GM18867 (cell line): ENCODE data around the gene POLD4.
"Not testable (repeated sequence)": the region's sequence is repeated elsewhere in the genome, so short reads cannot be mapped to it uniquely, and the experiment has no call there.

ENCODE experiments used
- ATAC-seq: cut with Tn5 transposase; IDR thresholded peaks from one replicate; pipeline ENCODE4 v1.9.1; 2021; ENCODE audit warnings: mild to moderate bottlenecking, moderate library complexity; ENCODE audit not compliant: unreplicated experiment

Gene POLD4

DNA sequence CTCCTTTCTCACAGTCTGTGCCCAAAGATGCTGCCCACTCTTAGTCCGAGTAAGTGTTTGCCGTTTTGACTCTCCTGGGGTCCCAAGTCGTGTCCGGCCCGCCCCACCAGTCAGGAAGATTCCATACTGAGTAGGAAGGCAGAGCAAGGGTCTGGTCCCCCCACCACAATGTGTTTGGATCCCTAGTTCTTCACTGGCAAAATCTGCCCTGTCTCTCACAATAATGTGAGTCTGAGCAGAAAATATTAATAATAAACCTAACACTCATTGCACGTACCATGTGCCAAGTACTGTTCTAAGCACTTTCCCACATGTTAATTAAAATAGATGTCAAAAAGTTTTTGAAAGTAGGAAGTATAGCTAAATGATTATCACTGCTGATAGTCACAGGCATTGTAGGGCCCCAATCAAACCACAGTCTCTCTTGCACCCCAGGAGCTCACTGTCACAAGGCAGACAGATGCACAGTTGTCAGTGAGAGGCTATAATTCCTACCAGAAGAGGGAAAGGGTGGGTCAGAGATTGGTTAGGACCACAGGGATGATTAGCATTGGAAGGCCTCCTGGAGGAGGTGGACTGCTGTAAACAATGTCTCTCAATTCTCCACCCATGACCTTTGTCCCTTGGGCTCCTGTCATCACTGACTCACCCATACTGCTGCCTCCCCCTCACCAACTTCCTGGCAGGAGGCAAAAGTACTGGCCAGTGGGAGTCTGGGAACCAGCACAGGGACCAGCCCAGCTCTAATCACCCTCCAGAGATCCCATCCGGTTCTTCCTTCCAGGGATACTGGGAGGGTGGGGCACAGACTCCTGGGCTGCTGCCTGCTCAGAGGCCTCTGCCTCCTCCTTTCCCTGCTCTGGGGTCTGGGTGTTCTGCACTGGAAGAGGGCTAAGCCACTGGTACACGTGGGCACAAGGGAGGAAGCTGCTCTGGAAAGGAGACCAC, 1.0 kb upstream of the POLD4 start:
- ATAC-seq, result peak; percentile 1

DNA sequence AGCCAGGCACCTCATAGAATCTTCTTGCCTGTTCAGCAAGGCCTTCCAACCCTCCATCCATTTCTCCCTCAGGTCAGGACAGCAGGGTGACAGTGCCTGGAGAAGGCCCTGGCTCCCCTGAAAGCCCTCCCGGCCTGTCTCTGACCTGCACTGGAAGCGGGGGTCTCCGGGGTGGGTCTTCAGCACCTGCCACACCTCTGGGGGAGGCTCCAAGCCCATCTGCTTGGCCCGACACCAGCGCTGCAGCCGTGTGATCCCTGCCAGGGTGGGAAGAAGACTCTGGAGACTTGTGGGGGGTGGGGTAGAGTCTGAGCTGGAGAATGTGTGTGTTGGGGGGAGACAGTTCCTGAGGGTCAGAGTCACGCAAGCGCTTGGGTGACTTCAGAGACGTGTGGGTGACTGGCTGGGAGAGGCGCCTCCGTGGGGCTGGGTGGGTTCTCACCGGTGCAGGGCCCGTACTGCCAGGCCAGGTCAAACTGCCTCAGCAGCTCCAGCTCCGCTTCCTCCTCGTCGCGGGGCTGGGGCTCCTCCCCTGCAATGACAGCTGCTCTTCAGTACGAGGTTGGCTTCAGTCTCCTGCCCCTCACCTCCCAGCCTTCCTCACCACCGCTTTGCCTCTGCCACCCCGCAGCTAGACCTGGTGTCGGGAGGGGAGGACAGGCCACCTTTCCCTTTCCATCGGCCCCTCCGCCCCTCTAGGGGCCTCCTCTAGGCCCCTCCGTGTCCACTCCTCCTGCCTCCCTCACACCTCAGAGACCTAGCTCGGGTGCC, 615 bp downstream of the POLD4 start:
- peak; percentile 14 for ATAC-seq

DNA sequence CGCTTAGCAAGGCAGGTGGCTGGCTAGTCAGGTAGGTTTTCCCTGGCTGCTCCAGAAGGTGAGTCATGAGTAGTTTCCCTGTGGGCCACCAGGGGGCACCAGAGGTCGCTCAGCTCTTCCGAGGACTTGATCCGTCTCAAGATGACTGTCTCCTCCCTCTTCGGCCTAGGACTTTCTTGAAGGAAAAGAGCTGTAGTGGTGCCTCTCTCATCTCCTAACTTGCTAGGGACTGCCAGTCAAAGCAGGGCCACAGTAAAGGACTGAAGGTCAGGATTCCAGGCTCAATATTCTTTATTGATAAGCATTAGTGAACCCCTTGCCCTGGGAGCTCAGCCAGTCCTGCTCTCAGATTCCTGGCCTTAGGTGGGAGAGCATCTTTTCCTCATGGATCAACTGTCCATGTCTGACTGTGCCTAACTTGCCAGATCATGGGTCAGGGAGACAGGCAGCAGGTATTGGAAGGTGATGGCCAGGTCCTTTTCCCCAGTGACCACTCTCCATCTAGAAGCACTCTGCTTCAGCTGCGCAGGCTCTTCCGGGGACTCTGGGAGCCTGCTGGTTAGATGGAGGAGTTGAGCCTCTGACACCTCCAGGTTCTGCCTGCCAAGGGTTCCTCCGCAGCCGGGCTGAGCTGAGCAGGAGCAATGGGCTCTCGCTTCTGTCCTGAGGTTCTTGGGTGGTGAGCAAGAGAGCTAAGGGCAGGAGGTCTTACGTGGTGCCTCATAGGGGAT, 1.9 kb downstream of the POLD4 start:
- ATAC-seq, result no peak

DNA sequence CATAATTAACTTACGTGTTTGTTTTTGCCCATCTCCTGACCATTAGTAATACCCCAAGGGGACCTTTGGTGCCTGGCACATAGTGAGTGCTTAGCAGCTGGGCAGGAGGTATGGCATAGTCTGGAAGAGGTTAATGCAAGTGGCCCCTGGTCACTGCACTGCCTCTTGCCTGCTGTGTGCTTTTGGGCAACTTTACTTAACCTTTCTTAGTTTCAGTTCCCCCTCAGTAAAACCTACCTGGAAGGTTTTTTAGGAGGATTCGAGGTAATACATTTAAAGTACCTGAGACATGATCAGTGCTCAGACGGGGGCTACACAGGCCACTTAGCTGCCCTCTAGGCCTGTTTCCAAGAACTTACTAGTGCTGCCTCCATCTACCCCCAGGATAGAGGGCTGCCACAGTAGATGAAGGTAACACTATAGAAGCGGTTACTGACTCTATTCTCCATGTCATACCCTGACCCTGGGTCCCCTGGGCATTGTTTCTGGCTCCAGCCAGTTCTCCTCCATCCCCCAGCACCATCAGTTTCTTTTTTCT, 3.3 kb downstream of the POLD4 start:
- no peak for ATAC-seq

DNA sequence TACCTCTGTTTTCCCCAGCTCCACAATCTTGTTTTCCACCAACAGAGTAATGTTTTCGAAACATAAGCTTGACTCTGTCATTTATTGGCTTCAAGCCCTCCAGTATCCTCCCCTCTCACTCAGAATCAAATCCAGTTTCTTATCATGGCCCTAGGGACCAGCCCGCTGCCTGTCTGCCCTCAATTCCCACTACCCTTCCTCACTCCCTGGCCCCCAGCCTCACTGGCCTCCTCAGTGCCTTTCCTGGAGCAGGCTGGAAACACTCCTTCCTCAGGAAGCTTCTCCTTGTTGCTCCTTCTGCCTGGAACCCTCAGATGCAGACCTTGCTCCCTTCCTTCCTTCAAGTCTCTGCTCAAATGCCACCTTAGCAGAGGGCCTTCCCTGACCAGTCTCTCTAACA, 3.9 kb downstream of the POLD4 start:
- no peak for ATAC-seq

DNA sequence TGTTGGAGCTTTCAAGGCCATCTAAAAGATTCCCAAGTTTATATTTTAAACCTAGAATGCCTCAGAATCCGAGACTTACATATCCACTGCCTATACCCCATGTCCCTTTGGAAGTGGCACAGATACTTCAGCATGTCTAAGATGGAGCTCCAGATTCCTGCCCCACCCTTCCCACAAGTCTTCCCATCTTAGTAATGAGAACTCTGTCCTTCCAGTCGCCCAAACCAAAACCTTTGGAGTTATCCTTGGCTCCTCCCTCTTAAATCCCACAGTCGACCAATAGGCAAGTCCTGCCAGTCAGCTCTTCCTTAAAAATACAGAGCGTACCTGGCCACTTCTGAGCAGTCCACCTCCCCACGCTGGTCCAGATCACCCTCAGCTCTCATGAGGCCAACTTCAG, 4.3 kb downstream of the POLD4 start:
- no peak for ATAC-seq

DNA sequence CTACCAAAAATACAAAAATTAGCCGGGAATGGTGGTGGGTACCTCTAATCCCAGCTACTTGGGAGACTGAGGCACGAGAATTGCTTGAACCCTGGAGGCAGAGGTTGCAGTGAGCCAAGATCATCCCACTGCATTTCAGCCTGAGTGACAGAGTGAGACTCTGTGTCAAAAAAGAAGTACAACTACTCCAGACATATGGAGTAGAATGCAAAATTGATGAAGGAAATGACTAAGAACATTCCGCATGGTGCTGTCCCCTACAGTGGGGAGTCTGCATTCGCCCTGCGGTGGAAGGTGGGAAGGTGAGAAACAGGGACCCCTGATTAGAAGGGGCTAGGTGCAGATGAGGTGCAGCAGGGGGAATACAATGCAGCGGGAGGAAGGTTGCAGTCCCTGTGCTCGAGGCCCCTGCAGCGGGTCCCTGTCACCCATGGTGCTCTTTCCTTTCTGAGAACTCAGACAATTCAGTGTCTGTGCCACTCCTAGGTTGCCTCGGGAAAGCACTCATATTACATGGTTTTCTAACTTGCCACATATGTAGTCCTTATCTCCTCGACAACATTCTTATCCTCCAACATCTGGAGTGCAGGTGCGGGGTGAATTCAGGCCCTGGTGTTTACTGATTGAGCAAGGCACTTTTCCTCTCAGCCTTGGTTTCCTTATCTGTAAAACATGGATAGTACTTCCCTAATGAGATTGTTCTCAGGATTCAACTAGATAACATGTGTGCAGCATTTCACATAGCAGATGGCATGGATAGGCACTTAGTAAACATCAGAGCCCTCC, 5.2 kb downstream of the POLD4 start:
- no peak for ATAC-seq

DNA sequence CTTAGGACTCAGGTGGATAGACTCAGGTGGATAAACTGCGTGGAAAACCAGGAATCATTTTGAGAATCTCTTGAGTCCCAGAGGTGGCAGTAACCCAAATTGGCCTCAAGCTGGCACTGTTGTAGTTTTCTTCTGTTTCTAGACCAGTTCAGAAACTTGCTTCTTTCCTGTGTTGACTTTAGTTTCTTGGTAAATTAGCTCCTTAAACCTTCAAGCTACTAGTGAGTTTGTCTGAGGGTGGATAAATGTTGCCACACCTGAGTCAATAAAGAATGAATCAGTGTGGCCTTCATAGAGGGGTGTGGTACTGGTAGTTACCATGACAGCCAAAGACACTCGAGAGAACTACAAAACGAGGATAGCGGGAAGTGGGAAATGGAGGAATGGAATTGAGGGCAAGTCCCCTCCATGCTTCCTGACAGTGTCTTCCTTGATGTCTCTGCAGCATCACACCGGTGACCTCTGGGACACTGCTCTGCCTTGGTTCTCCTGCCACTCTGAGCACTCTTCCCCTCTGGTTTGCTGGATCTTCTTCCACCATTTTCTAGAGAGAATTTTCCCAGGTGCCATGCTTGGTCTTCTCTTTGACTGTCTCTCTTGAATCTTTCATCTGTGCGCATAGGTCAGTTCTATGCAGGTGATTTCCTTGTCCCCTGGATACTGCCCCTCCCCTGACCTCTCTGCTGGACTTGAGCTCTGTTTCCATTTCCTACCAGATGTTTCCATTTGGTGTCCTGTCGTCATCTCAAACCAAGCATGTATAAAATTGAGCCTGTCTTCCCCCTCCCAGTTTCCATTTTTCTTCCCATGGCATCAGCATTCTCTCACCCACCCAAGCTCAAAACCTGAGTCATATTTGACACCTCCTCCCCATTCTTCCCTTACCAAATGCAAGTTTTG, 7.2 kb downstream of the POLD4 start:
- ATAC-seq, result no peak

DNA sequence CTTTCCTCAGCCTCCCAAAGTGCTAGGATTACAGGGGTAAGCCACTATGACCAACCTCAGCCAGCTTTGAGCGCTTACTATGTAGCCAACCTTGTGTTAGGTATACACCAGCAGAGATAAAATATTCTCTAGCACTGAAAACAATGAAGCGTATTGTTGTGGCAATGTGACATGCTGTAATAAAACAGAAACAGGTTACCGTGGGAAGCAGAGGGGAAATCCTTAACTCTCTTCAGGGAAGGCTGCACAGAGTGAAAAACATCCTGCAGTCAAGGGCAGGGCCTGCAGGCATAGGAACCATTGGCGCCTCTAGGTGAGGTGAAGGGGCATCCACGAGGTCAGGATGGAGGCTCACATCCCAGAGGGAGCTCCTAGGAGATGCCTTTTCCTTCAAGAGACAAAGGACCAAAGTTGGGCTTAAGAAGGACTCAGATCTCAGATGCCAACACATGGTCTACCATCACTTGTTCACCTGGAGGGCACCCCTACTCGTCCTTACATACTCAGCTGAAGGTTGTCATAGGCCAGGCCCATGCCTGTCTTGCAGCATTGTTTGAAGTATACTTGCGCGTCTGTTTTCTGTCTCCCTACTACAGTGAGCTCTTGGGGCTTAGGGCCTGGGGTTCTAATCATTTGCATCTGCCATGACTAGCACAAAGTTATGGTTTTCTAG, 8.0 kb downstream of the POLD4 start:
- no peak for ATAC-seq

DNA sequence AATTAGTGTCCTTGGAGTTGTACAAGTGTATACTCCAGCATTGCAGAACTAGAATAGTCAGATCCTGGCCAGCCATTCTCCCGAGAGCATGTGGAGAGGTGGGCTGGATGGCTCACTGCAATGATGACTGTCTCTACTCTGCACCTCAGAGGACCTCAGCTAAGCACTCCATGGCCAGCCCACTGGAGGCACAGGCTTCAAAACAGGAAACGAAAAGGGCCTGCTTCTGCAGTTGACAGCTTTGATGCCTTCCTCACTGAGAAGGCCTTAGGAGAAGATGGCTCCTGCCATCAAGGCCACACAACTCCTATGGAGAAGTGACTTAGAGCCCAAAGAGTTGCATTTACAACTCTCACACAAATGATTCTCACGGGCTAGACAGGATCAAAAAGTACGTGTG, 9.1 kb downstream of the POLD4 start:
- ATAC-seq, result no peak

DNA sequence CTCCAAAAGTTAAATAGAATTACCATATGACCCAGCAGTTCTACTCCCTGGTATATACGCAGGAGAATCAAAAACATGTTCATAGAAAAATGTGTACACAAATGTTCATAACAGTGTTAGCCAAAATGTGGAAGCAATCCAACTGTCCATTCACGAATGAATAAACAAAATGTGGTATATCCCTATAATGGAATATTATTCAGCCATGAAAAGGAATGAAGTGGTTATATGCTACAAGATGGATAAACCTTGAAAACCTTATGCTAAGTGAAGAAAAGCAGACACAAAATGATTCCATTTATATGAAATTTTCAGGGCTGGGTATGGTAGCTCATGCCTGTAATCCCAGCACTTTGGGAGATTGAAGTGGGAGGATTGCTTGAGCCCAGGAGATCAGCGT, 16.1 kb downstream of the POLD4 start:
- ATAC-seq, result no peak

DNA sequence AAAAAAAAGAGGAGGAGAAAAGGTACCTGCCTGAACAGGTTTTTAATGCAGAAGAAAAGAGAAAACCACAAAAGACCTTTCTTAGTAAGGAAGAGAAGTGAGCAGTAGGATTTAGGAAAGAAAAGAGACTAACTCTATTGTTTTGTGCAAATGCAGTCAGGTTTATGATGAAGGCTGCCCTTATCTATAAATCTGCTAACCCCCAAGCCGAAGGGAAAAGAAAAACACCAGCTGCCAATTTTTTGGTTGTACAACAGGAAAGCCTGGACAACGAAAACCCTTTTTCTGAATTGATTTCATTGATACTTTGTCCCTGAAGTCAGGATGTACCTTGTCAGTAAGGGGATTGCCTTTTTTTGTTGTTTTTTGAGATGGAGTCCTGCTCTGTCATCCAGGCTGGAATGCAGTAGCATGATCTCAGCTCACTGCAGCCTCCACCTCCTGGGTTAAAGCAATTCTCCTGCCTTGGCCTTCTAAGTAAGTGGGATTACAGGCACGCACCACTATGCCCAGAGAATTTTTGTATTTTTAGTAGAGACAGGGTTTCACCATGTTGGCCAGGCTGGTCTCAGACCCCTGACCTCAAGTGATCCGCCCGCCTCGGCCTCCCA, 21.2 kb downstream of the POLD4 start:
- ATAC-seq, result no peak

DNA sequence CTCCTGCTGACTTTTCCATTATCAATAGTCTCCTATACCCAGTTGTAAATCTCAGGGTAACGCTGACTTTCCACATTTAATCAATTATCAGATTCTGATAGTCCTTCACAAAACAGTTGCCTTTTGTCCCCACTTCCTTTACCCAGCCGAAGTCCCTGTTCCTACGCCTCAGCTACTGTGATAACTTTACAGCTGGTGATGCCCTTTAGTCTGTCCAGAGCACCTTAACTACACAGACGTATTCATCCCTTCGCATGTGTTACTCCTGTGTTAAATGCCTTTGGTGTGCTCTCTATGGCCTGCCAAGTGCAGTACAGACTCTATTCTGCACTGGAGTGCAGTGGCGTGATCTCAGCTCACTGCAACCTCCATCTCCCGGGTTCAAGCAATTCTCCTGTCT, 29.8 kb downstream of the POLD4 start:
- ATAC-seq, result no peak

DNA sequence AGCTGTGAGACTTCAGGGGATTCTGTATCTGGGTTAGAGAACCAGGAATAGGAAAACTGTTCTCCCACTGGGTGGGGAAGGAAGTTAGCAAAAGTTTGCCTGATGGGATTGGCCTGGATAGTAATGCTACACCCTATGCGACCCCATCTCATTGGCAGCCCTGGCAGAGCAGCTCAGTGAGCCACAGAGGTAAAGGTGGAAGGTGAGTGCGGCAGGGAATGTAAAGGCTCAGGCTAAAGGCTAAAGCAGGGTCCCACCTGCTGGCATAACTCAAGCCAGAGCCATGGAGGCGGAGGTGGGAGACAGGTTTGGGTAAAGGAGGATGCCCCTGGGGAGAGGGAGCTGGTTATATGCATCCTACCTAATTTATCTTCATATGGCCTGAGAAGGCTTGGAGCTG, 31.3 kb downstream of the POLD4 start:
- no peak for ATAC-seq

DNA sequence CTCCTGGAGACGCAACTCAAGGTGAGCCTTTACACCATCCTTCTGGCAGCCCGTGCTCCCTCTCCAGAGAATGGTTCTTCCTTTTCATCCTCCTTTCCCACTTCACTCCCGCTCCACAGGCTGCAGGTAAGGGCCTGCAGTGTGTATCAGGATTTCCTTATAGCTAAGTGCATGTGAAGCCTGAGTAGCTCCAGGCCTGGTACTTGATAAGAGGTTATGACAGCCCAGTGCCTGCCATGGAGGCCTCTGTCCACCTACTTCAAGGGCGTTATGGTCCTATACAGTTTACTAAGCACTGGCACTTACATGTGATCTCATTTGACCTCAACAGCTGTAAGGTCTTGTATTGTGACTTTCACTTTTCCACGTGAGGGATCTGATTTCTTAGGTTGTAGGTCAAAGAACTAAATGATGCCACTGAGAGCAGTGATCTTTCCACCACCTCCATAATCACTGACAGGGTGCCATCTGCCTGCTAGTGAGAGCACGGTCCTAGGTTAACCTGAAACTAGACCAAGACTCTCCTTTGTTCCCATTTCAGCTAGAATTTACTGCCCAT, 32.0 kb downstream of the POLD4 start:
- no peak for ATAC-seq

DNA sequence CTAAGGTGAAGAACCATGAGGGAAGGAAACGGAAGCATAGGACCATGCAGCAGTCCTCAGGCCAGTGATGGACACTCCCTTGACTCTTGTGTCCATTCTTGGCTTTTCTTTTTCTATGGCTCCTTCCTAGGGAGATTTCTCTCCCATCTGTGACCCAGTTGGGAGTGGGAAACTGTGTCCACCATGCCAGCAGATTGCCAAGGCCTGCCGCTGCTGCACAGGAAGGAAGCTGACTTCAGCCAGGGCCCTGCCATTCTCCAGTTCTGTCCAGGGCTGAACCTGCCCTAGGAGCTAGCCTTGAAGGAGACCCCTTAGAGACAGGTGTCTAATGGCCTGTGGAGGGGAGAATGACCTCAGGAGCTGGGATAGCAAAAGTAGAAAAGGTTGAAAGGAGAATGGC, 32.7 kb downstream of the POLD4 start:
- ATAC-seq, result no peak

DNA sequence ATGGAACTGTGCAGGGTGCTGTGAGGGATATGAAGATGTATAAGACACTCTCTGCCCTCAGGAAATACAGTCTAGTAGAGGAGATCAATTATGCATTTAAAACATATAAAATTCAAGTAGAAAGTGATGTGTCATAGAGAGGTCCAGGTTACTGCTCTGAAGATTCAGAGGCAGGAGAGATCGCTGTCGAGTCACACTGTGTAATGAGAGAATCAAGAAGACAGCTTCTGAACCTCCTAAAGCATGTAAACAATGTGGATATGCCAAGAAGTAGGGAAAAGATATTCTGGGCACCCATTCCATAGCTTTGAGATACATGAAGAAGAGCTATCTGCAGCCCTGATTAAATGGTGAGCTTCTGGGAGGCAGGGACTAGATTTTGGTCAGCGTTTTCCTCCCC, 33.3 kb downstream of the POLD4 start:
- no peak for ATAC-seq

DNA sequence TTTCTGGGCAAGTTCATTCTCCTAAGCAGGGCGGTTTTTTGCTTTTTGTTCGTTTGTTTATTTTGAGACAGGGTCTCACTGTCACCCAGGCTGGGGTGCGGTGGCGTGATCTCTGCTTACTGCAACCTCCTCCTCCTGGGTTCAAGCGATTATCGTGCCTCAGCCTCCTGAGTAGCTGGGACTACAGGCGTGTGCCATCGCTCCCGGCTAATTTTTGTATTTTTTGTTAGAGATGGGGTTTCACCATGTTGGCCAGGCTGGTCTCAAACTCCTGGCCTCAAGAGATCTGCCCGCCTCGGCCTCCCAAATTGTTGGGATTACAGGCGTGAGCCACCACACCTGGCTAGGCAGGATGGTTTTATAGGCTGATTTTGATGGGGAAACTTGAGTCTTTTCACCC, 34.5 kb downstream of the POLD4 start:
- not testable (repeated sequence) for ATAC-seq
